ENCODE data around the gene BCR.

DNA sequence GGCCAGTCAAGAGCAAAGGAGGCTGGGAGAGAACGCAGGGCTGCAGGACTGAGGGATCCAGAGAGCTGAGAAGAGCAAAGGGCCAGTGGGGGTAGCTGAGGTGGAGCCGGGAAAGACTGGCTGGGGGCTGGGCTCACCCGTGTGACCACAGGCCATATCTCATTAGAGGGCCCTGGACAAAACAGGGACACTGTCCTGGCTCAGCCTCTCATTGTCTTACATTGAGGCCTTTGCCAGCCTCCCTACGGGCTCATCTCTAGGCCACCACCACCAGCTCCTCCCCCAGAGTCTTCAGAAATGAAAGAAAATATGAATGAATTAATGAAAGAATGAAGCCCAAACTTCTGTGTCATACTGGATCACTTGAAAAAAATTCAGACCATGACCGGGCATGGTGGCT, 25.8 kb upstream of the BCR start:
- TF ChIP-seq, protein P1, sequence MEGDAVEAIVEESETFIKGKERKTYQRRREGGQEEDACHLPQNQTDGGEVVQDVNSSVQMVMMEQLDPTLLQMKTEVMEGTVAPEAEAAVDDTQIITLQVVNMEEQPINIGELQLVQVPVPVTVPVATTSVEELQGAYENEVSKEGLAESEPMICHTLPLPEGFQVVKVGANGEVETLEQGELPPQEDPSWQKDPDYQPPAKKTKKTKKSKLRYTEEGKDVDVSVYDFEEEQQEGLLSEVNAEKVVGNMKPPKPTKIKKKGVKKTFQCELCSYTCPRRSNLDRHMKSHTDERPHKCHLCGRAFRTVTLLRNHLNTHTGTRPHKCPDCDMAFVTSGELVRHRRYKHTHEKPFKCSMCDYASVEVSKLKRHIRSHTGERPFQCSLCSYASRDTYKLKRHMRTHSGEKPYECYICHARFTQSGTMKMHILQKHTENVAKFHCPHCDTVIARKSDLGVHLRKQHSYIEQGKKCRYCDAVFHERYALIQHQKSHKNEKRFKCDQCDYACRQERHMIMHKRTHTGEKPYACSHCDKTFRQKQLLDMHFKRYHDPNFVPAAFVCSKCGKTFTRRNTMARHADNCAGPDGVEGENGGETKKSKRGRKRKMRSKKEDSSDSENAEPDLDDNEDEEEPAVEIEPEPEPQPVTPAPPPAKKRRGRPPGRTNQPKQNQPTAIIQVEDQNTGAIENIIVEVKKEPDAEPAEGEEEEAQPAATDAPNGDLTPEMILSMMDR (IDR thresholded peaks at IDR 0.05; ENCODE audit: insufficient read depth, low read length) = no peak
- TF ChIP-seq POLR2AphosphoS5 (IDR thresholded peaks at IDR 0.05; ENCODE audit: low read depth) = no peak
- TF ChIP-seq GABPA (IDR thresholded peaks at IDR 0.05; ENCODE audit: low read depth) = no peak
- TF ChIP-seq, protein P2, sequence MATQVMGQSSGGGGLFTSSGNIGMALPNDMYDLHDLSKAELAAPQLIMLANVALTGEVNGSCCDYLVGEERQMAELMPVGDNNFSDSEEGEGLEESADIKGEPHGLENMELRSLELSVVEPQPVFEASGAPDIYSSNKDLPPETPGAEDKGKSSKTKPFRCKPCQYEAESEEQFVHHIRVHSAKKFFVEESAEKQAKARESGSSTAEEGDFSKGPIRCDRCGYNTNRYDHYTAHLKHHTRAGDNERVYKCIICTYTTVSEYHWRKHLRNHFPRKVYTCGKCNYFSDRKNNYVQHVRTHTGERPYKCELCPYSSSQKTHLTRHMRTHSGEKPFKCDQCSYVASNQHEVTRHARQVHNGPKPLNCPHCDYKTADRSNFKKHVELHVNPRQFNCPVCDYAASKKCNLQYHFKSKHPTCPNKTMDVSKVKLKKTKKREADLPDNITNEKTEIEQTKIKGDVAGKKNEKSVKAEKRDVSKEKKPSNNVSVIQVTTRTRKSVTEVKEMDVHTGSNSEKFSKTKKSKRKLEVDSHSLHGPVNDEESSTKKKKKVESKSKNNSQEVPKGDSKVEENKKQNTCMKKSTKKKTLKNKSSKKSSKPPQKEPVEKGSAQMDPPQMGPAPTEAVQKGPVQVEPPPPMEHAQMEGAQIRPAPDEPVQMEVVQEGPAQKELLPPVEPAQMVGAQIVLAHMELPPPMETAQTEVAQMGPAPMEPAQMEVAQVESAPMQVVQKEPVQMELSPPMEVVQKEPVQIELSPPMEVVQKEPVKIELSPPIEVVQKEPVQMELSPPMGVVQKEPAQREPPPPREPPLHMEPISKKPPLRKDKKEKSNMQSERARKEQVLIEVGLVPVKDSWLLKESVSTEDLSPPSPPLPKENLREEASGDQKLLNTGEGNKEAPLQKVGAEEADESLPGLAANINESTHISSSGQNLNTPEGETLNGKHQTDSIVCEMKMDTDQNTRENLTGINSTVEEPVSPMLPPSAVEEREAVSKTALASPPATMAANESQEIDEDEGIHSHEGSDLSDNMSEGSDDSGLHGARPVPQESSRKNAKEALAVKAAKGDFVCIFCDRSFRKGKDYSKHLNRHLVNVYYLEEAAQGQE (IDR thresholded peaks at IDR 0.05; ENCODE audit: insufficient replicate concordance, low read depth) = no peak
